CD4-positive, alpha-beta T cell treated with Interferon gamma for 1 hour (primary cell): ENCODE results near the gene NEK1.
"Not testable (repeated sequence)": the region's sequence is repeated elsewhere in the genome, so short reads cannot be mapped to it uniquely, and the experiment has no call there.

Source experiments
- DNase-seq: peaks from one replicate; pipeline ENCODE4 v3.0.0-alpha.2; 2020

NEK1 gene

DNA sequence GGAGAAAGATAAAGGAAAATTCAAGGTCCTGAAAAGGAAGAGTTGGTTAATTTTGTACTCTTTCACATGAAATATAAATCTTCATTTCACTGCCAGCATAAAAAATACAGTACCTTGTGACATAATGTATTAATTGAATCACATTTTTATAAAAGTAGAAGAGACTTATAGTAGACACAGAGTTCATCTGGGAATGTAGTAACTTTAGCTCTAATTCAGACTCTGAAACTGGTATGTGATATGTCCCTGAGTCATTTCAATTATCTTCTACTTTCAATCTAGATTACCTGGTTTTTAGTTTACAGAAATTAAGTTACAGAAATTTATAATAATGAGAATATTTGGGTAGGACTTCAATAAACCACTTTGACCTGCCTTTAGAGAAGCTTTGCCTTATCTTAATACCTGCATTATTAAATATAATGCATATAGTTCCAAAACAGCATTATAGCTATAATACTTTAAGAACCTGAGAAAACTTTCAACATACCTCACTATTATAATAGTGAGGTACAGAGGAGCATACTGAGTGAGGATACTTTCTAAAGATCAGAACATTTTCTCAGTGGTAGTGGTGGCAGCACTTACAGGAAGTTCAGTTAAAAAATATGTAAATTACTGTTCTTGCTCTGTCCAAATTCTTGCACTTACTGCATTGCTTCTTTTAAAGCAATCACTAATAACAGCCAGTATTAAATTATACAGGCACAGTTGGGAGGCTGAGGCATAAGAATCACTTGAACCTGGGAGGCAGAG is 11.2 kb downstream of the NEK1 start:
- no peak for DNase-seq

DNA sequence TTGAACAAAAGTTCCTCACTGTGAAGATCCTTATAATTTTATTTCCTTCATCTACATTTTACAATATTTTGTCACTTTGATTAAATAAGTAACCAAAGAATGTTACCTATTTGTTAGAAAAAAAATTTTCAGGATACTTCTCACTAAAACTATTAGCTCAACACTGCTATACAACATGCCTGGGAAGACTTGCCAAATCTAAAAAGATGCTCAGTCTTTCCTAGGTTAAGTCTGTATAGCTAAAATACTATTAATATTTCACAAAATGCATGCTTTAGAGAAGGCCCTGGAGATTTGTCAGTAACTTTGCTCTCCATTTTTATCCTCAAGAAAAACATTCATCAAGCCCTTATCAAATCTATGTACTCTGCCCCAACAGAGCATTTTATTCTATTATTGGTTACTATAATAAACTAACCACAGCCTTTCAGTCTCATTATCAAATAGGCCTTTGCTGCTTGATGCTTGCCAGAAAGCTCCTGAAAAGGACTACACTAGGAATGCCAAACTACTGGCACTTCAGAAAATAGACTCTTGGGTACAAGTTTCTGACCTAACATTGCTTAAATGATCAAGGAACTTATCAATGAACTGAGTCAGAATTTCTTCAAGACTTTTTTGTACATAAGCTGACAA is 17.7 kb downstream of the NEK1 start:
- DNase-seq, result no peak

DNA sequence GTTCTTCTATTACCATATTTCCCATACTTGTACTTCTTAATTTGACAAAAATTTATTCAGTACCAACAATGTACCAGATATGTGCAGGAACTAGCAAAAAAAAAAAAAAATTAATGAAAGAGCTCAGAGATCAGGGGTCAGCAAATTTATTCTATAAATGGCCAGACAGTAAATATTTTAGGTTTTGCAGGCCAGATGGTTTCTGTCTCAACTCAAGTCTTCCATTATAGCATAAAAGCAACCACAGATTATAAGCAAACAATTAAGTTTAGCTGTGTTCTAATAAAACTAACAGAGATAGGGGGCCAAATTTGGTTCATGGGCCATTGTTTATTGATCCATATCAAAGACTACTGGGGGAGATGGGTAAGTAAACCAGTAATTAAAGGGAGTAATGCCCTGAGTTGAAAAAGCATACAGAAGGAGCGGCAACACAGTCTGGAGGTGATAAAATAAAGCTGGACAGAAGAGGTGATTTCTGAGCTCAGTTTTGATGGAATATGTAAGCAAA is 19.3 kb downstream of the NEK1 start:
- no peak for DNase-seq

DNA sequence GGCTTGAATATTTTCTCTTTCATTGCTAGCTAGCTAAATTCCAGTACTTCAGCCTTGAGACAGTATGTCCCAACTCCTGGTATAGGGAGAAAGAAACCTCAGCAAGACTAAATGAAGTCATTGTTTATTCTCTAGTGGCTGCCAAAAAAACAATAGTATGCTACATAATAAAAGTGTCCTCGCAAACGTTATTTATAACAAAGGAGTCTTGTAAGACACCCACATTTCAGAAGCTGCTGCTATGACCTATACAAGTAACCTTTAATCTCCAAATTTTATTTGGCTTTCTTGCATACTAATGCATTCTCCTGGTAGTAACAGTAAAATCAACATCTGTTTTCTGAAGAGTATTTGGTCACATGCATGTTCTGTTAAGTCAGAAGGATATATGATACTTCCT is 28.8 kb downstream of the NEK1 start:
- no peak for DNase-seq

DNA sequence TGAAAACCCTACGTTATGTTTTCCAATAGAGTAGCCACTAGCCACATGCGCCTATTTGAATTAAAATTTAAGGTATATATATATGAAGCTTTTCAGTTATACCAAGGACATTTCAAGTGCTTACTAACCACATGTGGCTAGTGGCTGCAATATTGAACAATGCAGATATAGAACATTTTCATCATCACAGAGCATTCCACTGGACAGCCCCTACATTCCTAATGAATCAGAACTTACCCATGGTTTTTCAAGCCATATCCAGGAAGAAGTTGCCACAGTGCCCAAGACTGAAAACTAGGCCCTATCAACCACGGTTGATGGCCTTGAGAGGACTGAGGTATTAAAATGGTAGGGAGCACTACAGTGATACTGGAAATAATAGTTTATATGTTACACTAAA is 29.7 kb downstream of the NEK1 start:
- no peak for DNase-seq

DNA sequence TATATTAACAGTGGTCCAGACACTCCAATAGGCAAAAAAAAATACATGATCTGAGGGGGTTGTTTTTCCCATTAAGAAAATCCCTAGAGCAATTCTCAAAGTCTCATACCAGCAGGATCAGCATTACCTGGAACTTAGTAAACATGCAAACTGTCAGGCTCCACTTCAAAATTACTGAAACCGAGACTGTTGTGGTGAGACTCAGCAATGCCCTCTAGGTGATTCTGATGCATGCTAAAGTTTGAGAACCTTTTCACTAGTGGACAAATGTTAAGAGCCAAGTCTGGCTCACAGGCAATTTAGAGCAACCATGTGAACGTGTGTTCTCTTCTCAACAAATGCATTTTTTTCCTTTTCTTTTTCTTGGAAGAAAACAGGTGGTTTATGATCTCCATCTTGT is 30.2 kb downstream of the NEK1 start:
- DNase-seq, result no peak

DNA sequence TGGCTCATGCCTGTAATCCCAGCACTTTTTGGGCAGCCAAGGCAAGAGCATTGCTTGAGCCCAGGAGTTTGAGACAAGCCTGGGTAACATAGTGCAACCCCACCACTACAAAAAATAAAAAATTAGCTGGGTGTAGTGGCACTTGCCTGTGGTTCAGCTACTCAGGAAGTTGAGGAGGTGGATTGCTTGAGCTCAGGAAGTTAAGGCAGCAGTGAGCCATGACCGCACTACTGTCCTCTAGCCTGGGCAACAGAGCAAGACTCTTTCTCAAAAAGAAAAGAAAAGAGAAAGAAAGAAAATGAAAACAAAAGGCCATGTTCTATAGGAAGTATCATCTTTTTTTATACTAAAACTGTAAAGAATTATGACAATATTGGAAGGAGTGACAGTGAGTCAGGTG is 38.5 kb downstream of the NEK1 start:
- DNase-seq, result no peak

DNA sequence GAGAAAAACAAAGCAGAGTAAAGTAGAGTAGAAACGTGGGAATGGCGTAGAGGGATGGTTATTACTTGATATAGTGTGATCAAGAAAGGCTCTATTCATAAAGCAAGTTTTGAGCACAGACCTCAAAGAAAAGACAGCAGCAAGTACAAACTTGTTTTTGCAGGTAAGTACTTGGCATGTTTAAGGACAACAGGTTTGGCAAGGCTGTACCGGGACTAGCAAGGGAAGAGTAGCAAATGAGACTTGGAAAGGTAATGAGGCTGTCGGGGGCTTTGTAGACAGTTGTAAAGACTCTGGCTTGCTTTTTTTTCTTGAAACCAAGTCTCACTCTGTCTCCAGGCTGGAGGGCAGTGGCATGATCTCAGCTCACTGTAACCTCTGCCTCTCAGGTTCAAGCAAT is 40.9 kb downstream of the NEK1 start:
- DNase-seq, result no peak

DNA sequence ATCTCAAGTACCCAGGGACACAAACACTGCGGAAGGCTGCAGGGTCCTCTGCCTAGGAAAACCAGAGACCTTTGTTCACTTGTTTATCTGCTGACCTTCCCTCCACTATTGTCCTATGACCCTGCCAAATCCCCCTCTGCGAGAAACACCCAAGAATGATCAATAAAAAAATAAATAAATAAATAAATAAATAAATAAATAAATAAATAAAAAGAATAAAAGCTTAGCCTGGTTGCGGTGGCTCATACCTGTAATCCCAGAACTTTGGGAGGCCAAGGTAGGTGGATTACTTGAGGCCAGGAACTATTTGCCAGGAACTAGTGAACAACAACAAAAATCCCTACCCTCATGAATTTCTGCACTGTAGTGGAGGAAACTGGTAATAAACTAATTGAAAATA is 41.4 kb downstream of the NEK1 start:
- DNase-seq, result not testable (repeated sequence)

DNA sequence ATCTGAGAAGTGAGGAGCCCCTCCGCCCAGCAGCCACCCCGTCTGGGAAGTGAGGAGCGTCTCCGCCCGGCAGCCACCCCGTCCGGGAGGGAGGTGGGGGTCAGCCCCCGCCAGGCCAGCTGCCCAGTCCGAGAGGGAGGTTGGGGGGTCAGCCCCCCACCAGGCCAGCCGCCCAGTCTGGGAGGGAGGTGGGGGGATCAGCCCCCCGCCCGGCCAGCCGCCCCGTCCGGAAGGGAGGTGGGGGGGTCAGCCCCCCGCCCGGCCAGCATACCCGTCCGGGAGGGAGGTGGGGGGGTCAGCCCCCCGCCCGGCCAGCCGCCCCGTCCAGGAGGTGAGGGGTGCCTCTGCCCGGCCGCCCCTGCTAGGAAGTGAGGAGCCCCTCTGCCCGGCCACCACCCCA is 42.1 kb downstream of the NEK1 start:
- not testable (repeated sequence) for DNase-seq

DNA sequence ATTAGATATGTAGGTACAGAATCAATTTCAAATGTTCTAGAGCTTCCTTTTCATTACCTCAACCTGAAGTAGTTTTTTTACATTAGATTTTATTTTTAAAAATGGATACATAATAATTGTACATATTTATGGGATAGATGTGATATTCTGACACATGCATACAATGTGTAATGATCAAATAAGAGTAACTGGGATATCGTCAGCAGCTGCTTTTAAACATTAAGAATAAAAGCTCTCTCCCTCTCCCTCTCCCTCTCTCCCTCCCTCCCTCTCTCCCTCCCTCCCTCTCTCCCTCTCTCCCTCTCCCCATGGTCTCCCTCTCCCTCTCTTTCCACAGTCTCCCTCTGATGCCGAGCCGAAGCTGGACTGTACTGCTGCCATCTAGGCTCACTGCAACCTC is 43.2 kb downstream of the NEK1 start:
- DNase-seq, result not testable (repeated sequence)

DNA sequence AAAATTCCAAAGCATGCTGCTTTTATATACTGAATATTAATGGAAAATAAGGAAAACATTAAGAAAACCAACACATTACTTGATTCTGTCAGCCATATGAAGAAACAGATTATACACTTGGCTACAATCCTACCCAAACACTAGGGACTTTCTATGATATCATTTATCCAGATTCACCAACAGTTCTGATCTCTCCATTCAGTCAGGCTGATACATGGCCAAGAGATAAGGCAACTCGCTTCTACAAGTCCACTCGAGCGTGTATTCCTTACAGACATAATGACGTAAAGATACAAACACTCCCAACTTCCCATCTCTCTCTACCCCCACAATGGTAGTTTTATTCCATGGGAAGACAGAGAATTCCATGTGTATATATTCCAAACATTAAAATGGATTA is 44.5 kb downstream of the NEK1 start:
- no peak for DNase-seq

DNA sequence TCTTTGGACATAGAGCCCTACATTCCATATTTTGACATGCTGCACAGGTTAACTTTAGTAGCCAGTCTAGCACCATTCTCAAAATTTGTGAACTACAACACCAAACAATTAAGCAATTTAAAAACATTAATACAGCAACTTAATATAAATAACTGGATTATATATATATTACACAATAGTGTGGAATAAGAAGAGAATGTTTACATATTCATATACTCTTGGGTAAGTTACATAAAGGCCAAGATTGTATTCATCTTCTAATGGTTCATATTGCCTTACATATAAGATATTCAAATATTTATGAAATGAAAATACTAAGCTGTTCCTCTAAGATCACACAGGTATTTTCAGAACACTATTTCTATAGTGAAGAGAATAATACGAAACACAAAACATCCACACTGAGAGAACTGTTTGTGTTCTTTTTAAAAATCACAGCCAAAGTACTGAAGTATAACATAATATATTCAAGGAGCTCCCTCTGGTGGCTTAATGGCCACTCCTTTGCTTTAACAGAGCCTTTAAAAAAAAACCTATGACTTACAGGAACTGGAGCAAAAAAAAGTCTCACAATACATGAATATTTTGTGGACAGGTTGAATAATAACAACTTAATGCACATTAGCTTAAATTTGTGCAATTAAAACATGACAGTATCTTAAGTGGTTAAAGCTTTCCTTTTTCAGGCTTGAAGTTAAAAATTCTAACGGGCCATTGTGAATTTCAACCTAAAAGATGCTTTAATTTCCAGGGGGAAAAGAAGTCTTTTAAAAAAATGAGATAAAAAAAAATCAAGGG is 46.2 kb downstream of the NEK1 start:
- DNase-seq, result no peak

DNA sequence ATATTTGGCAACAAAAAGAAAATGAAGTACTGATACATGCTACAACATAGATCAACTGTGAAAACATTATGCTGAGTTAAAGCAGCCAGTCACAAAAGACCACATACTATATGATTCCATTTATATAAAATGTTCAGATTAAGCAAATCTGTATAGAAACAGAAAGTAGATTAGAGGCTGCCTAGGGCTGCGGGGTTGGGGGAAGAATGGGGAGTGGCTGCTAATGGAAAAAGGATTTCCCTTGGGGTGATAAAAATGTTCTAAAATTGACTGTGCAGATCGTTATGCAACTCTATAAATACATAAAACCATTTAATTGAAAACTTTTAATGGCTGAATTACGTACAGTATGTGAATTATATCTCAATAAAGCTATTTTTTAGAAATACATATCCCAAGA is 46.8 kb downstream of the NEK1 start:
- no peak for DNase-seq

DNA sequence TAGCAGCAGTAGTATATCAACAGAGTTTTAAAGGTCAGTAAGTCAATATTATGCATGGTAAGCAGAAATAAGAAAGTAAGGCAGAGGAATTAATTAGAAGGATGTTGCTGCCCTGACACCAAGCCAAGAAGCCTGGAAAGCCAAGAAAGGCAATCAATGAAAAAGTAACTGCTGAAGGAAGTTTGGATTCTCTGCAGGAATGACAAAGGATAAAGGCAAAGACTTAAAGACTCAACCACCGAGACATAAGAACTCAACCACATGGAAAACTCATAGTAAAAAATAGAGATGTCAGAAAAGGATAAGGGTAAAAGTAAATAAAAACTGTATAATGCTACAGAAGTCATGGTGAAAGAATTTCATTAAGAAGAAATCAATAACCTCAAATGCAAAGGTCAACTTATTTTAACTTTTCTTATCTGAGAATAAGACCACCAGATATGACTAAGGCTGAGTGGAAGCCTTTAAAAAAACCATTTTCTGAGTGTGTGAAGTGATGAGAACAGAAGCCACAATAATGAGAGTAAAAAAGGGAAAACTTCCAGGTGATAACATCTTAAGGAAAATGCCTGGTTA is 55.2 kb downstream of the NEK1 start:
- no peak for DNase-seq

DNA sequence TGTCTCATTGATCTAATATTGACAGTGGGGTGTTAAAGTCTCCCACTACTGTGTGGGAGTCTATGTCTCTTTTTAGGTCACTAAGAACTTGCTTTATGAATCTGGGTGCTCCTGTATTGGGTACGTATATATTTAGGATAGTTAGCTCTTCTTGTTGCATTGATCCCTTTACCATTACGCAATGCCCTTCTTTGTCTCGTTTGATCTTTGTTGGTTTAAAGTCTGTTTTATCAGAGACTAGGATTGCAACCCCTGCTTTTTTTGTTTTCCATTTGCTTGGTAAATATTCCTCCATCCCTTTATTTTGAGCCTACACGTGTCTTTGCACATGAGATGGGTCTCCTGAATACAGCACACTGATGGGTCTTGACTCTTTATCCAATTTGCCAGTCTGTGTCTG is 65.8 kb downstream of the NEK1 start:
- not testable (repeated sequence) for DNase-seq

DNA sequence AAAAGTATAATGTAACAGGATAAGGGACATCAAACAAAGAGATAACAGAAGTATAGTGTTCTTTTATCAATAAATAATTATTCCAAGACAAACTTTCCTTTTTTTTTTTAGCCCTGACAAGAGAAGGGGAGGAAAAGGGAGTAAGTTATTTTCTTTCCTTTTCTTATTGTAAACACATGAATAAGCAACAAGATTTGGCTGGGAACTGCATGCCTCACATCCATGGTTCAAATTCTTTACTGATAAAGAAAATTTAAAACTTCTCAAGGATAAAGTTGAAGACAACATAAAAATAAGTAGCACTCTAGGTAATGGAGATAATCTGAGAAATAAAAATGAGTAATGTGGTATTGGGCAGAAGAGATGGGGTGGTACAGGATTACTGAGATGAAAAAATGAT is 71.6 kb downstream of the NEK1 start:
- no peak for DNase-seq

DNA sequence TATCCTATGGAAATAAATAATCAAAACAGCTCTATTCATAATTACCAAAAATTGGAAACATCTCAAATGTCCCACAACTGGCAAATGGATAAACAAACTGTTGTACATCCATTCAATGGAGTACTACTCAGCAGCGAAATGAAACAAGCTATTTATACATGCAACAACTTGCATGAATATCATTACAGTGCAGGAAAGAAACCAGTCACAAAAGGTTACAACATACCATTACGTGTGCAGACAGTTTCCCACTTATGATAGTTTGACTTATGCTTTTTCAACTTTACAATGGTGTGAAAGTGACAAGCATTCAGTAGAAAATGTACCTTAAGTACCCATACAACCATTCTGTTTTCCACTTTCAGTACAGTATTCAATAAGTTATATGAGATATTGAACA is 82.3 kb downstream of the NEK1 start:
- no peak for DNase-seq

DNA sequence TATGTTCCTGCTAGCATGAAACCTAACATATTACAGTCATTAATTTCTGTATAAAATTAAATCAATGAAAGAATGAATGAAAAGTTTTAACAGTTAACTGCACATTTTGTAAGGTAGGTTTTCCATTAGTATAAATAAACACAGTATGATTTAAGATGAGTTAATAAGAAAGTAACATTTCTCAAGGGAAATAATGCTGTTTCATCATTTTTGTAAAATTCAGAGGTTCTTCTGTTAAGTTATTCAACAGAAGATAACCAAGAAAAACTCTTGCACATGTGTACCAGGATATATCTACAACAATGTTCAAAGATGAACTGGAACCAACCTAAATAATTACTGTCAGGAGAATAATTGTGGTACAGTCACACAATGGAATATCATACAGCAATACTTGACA is 88.6 kb downstream of the NEK1 start:
- DNase-seq, result no peak

DNA sequence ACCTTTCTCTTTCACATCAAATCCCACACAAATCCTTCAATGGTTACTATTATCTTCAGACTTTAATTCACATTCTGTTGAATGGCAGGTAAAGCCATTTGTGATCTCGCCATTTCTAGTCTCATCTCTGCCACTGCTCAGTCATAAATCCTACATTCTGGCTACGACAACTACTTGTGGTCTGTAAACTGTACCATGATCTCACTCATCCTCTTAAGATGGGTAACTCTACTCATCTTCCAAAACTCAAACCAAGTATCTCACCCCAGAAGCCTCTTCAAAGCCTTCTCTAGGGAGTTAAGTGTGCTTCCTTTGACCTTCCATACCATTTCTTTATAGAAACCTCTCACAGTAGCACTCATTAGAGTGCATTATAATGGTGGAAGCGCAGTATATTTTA is 101.8 kb downstream of the NEK1 start:
- no peak for DNase-seq

DNA sequence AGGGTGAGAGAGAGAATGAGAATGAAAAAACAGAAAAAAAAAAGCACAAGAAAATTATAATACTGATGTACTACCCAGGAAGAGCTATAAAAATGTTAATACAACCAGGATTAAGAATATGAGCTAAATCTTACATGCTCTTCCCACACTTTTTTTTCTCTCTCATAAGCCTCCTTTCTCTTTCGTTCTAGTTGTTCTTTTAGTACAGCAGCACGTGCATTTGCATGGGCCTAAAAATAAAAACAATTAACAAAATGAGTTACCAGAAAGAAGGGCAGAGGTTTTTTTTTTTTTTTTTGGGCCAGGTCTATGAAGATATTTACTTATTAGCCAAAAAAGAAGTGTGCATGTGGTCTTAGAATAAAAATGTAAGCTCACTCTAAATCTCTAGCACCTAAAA is 105.5 kb downstream of the NEK1 start:
- DNase-seq, result no peak

DNA sequence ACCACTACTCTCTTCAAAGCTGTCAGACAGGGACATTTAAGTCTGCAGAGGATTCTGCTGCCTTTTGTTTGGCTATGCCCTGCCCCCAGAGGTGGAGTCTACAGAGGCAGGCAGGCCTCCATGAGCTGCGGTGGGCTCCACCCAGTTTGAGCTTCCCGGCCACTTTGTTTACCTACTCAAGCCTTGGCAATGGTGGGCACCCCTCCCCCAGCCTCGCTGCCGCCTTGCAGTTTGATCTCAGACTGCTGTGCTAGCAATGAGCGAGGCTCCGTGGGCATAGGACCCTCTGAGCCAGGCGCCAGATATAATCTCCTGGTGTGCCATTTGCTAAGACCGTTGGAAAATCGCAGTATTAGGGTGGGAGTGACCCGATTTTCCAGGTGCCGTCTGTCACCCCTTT is 112.5 kb downstream of the NEK1 start:
- not testable (repeated sequence) for DNase-seq

DNA sequence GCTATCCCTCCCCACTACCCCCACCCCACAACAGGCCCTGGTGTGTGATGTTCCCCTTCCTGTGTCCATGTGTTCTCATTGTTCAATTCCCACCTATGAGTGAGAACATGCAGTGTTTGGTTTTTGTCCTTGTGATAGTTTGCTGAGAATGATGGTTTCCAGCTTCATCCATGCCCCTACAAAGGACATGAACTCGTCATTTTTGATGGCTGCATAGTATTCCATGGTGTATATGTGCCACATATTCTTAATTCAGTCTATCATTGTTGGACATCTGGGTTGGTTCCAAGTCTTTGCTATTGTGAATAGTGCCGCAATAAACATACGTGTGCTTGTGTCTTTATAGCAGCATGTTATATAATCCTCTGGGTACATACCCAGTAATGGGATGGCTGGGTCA is 118.1 kb downstream of the NEK1 start:
- DNase-seq, result not testable (repeated sequence)

DNA sequence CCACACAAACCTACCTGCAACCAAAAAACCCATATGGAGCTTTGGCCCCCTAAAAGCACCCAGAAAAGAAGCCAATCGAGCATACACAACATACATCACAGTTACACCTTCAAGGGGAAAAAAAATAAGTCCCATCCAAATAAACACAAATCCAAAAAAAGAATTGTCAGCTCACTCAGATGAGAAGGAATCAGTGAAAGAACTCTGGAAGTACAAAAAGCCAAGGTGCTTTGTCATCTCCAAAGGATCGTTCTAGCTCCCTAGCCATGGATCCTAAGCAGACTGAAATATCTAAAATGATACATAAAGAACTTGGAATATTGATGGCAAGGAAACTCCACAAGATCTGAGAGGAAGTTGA is 119.2 kb downstream of the NEK1 start:
- no peak for DNase-seq
